HG03103 (cell line): ENCODE results near the gene ARHGEF33.
"Not testable (repeated sequence)": the region's sequence is repeated elsewhere in the genome, so short reads cannot be mapped to it uniquely, and the experiment has no call there.

Experiments used
- ATAC-seq: cut with Tn5 transposase; IDR thresholded peaks from one replicate; pipeline ENCODE4 v1.9.1; 2021; ENCODE audit warnings: low read depth; ENCODE audit not compliant: unreplicated experiment

The ARHGEF33 gene

GRCh38 chr2:38907743-38908562, 18.3 kb downstream of the ARHGEF33 start:
- ATAC-seq, result peak; percentile 91

- ATAC-seq, result no peak
Observed at GRCh38 chr2:38909872-38910271, 20.2 kb downstream of the ARHGEF33 start.

GRCh38 chr2:38911191-38911590, 21.5 kb downstream of the ARHGEF33 start:
- no peak for ATAC-seq

GRCh38 chr2:38912619-38913018, 22.9 kb downstream of the ARHGEF33 start:
- no peak for ATAC-seq

- ATAC-seq, result no peak
Observed at GRCh38 chr2:38922389-38922788, 32.7 kb downstream of the ARHGEF33 start.

GRCh38 chr2:38922902-38923301, 33.2 kb downstream of the ARHGEF33 start:
- no peak for ATAC-seq

- no peak for ATAC-seq
Observed at GRCh38 chr2:38925982-38926381, 36.3 kb downstream of the ARHGEF33 start.

- ATAC-seq, result no peak
Observed at GRCh38 chr2:38930600-38930999, 40.9 kb downstream of the ARHGEF33 start.

GRCh38 chr2:38932586-38932985, 42.9 kb downstream of the ARHGEF33 start:
- no peak for ATAC-seq

GRCh38 chr2:38933653-38934052, 44.0 kb downstream of the ARHGEF33 start:
- no peak for ATAC-seq

- ATAC-seq, result no peak
Observed at GRCh38 chr2:38934742-38935141, 45.1 kb downstream of the ARHGEF33 start.

GRCh38 chr2:38935568-38936172, 46.0 kb downstream of the ARHGEF33 start:
- ATAC-seq, result no peak

- ATAC-seq, result not testable (repeated sequence)
Observed at GRCh38 chr2:38936516-38936915, 46.8 kb downstream of the ARHGEF33 start.

- no peak for ATAC-seq
Observed at GRCh38 chr2:38937548-38937947, 47.9 kb downstream of the ARHGEF33 start.

GRCh38 chr2:38940746-38941145, 51.1 kb downstream of the ARHGEF33 start:
- no peak for ATAC-seq

- no peak for ATAC-seq
Observed at GRCh38 chr2:38943784-38944183, 54.1 kb downstream of the ARHGEF33 start.

GRCh38 chr2:38945372-38945771, 55.7 kb downstream of the ARHGEF33 start:
- ATAC-seq, result no peak

- no peak for ATAC-seq
Observed at GRCh38 chr2:38945911-38946310, 56.2 kb downstream of the ARHGEF33 start.

GRCh38 chr2:38947241-38948239, 57.9 kb downstream of the ARHGEF33 start:
- peak; percentile 81 for ATAC-seq

- no peak for ATAC-seq
Observed at GRCh38 chr2:38948387-38948882, 58.8 kb downstream of the ARHGEF33 start.

GRCh38 chr2:38948995-38949394, 59.3 kb downstream of the ARHGEF33 start:
- ATAC-seq, result no peak
